ENCODE results near the gene C12orf43.

Gene C12orf43

DNA sequence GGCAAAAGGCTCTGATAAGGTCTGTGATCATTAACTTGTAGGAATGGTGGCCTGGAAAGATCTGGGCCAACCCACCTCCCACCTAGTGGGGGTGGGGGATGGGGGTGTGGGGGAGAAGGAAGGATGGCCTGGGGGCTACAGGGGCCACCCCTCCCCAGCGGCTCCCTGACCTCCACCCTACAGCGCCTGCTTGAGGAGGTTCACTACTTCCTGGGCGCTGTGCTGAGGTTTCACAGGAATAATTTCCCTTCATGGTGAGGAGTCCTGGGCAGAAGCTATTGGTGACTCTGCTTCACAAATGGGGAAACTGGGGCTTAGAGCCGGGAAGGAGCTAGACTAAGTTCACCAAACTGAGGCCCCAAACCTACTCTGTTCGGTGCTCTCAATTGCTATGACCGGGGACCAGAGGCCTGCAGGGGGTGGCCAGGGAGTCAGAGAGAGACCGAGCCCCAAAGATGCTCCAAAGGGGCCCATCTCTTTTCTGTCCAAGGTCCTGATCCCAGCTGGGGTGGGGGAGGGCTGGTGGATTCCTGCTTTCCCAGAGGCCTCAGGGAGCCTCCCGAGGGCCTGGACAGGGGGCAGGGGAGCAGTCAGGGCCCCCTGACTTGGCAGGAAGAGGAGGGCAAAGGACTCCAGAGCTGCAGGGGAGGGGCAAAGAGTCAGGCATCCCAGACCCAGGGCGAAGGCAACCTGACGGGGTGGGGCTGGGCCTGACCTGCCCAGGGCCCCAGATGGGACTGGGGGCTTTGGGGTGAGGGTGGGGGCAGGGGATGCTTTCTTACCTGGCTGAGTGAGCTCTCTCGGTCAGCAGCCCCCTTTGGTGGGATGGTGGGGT lies 36.2 kb downstream of the C12orf43 start:
- TF ChIP-seq, protein P1, sequence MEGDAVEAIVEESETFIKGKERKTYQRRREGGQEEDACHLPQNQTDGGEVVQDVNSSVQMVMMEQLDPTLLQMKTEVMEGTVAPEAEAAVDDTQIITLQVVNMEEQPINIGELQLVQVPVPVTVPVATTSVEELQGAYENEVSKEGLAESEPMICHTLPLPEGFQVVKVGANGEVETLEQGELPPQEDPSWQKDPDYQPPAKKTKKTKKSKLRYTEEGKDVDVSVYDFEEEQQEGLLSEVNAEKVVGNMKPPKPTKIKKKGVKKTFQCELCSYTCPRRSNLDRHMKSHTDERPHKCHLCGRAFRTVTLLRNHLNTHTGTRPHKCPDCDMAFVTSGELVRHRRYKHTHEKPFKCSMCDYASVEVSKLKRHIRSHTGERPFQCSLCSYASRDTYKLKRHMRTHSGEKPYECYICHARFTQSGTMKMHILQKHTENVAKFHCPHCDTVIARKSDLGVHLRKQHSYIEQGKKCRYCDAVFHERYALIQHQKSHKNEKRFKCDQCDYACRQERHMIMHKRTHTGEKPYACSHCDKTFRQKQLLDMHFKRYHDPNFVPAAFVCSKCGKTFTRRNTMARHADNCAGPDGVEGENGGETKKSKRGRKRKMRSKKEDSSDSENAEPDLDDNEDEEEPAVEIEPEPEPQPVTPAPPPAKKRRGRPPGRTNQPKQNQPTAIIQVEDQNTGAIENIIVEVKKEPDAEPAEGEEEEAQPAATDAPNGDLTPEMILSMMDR (conservative IDR thresholded peaks at IDR 0.05), result no peak
- peak overlapping the region; percentile 87 for H3K27ac ChIP-seq

DNA sequence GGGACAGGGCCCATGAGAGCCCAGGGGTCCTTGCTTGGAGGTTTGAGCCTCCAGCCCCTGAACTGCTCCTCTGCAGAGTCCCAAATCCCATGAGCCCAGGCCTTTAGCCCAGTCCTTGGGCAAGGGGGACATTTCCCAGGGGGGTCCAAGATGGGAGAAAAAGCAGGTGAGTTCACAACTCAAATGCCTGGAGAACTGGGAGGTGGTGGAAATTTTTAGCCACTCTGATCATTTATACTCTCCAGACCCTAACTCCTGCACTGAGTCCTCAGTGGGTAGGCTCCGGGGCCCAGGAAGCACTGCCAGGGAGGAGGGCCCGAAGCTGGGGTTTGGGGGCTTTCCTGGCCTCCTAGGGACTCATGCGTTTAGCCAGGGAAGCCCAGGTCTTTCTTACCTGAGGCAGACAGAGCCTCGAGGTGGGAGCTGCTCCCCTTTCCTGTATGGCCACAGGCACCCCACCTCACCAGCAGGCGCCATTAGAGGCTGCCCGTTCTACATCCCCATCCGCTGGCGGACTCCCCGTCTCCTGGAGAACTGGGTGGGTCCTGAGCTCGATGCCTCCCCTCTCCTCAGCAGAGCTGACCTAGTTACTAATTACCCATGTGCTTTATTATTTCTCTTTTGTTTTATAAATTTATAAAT lies 36.9 kb downstream of the C12orf43 start:
- TF ChIP-seq, protein P1 (conservative IDR thresholded peaks at IDR 0.05), result no peak
- H3K27ac ChIP-seq, result peak overlapping the region; percentile 87

DNA sequence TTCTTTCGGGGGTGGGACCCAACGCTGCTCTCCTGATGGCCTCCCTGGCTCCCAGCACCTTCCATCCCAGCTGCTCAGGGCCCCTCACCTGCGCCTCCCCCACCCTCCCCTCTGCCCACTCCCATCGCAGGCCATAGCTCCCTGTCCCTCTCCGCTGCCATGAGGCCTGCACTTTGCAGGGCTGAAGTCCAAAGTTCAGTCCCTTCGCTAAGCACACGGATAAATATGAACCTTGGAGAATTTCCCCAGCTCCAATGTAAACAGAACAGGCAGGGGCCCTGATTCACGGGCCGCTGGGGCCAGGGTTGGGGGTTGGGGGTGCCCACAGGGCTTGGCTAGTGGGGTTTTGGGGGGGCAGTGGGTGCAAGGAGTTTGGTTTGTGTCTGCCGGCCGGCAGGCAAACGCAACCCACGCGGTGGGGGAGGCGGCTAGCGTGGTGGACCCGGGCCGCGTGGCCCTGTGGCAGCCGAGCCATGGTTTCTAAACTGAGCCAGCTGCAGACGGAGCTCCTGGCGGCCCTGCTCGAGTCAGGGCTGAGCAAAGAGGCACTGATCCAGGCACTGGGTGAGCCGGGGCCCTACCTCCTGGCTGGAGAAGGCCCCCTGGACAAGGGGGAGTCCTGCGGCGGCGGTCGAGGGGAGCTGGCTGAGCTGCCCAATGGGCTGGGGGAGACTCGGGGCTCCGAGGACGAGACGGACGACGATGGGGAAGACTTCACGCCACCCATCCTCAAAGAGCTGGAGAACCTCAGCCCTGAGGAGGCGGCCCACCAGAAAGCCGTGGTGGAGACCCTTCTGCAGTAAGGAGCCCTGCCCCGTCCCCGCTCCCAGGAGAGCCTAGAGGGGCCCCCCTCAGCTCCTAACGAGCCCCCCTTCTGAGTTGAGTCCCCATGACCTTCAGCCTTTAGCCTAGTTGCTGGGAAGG lies 37.7 kb downstream of the C12orf43 start, which contains the start of gene HNF1A:
TSS of gene HNF1A (plus strand) at position 248 of the 924 bp plus-strand sequence. CDS start at position 474, 226 bp downstream.
- TF ChIP-seq, protein P1 (conservative IDR thresholded peaks at IDR 0.05), result no peak
- H3K27ac ChIP-seq, result peak within 1 kb of the TSS; percentile 87

DNA sequence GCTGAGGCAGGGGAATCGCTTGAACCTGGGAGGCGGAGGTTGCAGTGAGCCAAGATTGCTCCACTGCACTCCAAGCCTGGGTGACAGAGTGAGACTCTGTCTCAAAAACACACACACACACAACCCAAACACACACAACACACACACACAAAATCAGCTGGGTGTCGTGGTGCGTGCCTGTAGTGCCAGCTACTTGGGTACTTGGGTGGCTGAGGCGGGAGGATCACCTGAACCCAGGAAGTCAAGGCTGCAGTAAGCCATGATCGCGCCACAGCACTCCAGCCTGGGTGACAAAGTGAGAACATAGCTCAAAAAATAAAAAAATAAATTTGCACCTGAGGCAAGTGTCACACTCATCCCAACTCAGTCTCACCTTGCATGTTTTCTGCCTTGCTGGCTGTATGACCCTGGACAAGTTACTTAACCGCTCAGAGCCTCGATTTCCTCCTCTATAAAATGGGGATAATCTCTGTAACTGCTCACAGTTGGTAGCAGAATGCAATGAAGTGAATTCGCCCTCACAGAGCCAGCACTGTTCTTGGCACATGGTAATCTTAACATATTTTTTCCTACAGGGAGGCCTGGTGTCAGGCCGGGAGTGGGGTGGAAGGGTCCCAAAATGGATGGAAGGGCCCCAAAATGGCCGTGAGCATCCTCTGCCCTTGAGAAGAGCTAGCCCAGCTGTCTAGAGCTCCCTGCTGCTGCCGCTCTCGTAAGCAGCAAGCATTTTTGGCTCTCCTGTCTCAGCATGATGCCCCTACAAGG lies 38.6 kb downstream of the C12orf43 start:
- TF ChIP-seq, protein P1 (conservative IDR thresholded peaks at IDR 0.05), result no peak
- H3K27ac ChIP-seq, result peak overlapping the region; percentile 87

DNA sequence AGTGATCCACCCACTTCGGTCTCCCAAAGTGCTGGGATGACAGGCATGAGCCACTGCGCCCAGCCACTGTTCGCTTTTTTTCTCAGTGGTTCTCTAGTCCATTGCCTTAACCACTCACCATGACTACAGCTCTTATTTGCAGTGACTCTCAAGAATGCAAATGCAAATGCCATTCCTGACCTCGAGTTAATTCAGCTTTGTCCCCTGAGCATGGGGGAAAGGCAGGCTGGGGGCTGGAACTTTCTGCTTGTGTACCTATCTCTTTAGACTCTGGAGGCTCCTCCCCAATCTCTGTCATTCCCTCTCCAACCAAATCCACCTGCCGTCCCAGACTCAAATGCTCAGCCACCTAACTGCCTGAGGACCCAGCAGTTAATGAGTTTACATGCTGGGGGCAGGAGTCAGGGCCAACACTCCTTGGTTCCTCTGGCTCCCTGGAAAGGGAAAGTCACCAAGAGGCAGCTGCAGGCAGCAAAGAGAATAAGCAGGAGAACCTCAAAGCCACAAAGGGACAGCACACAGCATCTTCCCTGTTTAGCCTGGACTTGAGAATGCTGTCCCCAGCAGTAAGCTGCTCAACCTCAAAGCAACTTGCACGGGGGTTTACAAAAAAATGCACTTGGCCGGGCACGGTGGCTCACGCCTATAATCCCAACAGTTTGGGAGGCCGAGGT lies 43.3 kb downstream of the C12orf43 start:
- no peak overlapping the region for H3K27ac ChIP-seq
- TF ChIP-seq, protein P1 (conservative IDR thresholded peaks at IDR 0.05), result no peak

DNA sequence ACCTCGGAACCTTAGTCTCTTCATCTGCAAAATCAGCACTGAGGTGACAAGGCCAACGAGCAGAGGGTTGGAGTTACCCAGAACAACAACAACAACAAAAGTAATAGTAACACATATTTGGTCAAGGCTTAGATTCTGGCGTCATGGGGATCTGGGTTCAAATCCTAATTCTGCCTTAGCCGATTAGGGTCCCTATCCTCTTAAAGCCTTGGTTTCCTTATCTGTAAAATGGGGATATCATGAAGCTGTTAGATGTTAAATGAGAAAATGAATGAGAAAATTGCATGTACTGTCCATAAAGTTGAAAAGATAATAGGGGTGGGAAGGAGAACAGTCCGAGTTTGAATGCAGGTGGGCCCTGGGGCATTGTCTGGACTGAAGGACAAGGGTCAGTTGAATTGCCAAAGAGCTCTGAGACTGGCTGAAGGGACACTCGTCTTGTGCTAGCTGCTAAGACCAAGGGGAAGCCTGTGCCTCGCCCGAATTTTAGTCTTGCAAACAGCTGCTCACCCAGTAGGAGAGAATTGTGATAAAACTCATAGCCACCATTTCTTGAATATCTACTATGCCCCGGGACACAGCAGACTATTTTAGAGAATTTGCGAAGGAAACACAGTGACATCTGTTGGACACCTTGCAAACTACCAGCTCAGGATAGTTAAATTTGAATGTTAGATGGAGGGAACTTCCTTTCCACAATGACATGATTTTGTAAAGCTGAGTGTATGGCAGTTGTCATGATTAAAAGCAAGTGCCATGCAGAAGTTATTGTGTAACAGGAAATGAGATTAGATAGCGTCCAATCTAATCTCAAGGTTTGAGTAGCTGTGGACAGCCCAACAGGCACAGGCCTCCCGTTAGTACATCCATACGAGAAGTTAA lies 44.7 kb downstream of the C12orf43 start:
- no peak overlapping the region for H3K27ac ChIP-seq
- TF ChIP-seq, protein P1 (conservative IDR thresholded peaks at IDR 0.05), result peak; percentile 93

All from VCaP (cell line).